ENCODE results near the gene CLDN24.

Gene CLDN24

GRCh38 chr4:183362916-183363542, 40.8 kb upstream of the CLDN24 start:
- Histone ChIP-seq H3K4me1 (ENCODE audit: control insufficient read depth in 1 of 2, insufficient read depth in 1 of 2, low read depth in 1 of 2, low read length in 1 of 2) (peaks cover 0 to 4% of the 10 kb centered on the region in 2 experiments), H3K4me3 (ENCODE audit: low read depth in 1 of 2, low read length in 1 of 2) (no peak overlapping the region), H3K36me3 (no peaks in the 10 kb centered on the region), H3K27me3 (no peaks in the 10 kb centered on the region), H3K27ac (no peak overlapping the region), H3K9me3 (no peaks in the 10 kb centered on the region)
- no peak for TF ChIP-seq CTCF (IDR thresholded peaks at IDR 0.05)

- no peak overlapping the region for H3K27ac ChIP-seq
- TF ChIP-seq CTCF (IDR thresholded peaks at IDR 0.05) = no peak
These were observed 39.8 kb upstream of the CLDN24 start for GRCh38 chr4:183362036-183362435.

GRCh38 chr4:183360161-183360919, 38.1 kb upstream of the CLDN24 start:
- no peak for TF ChIP-seq CTCF (IDR thresholded peaks at IDR 0.05)
- no peaks in the 10 kb centered on the region for H3K9me3 ChIP-seq
- H3K4me1 ChIP-seq (ENCODE audit: control insufficient read depth in 1 of 2, insufficient read depth in 1 of 2, low read depth in 1 of 2, low read length in 1 of 2) = peaks cover 0 to 4% of the 10 kb centered on the region in 2 experiments
- H3K27me3 ChIP-seq = no peaks in the 10 kb centered on the region
- no peaks in the 10 kb centered on the region for H3K36me3 ChIP-seq
- no peak overlapping the region for H3K27ac ChIP-seq
- H3K4me3 ChIP-seq (ENCODE audit: low read depth in 1 of 2, low read length in 1 of 2) = no peak overlapping the region

More at GRCh38 chr4:183362036-183362435, 39.8 kb upstream of the CLDN24 start:
- Histone ChIP-seq H3K9me3 (no peaks in the 10 kb centered on the region), H3K27me3 (no peaks in the 10 kb centered on the region), H3K36me3 (no peaks in the 10 kb centered on the region), H3K4me3 (ENCODE audit: low read depth in 1 of 2, low read length in 1 of 2) (no peak overlapping the region), H3K4me1 (ENCODE audit: control insufficient read depth in 1 of 2, insufficient read depth in 1 of 2, low read depth in 1 of 2, low read length in 1 of 2) (peaks cover 0 to 4% of the 10 kb centered on the region in 2 experiments)

GRCh38 chr4:183358215-183358755, 36.1 kb upstream of the CLDN24 start:
- no peak for TF ChIP-seq CTCF (IDR thresholded peaks at IDR 0.05)

GRCh38 chr4:183356931-183357675, 34.9 kb upstream of the CLDN24 start:
- Histone ChIP-seq H3K27ac (no peak overlapping the region), H3K4me1 (ENCODE audit: control insufficient read depth in 1 of 2, insufficient read depth in 1 of 2, low read depth in 1 of 2, low read length in 1 of 2) (no peaks in the 10 kb centered on the region), H3K4me3 (ENCODE audit: low read depth in 1 of 2, low read length in 1 of 2) (no peak overlapping the region), H3K36me3 (no peaks in the 10 kb centered on the region), H3K27me3 (no peaks in the 10 kb centered on the region), H3K9me3 (no peaks in the 10 kb centered on the region)
- TF ChIP-seq CTCF (IDR thresholded peaks at IDR 0.05) = no peak

More at GRCh38 chr4:183358215-183358755, 36.1 kb upstream of the CLDN24 start:
- H3K27ac ChIP-seq = no peak overlapping the region
- H3K4me3 ChIP-seq (ENCODE audit: low read depth in 1 of 2, low read length in 1 of 2) = no peak overlapping the region
- no peaks in the 10 kb centered on the region for H3K36me3 ChIP-seq
- no peaks in the 10 kb centered on the region for H3K9me3 ChIP-seq
- H3K4me1 ChIP-seq (ENCODE audit: control insufficient read depth in 1 of 2, insufficient read depth in 1 of 2, low read depth in 1 of 2, low read length in 1 of 2) = peaks cover 0 to 4% of the 10 kb centered on the region in 2 experiments
- no peaks in the 10 kb centered on the region for H3K27me3 ChIP-seq

All from neutrophil (primary cell).